C4-2B (cell line): Measurements from ENCODE around the gene ZBP1.

Experiments
- CTCF ChIP-seq: fragments of 450-650 bp; conservative IDR thresholded peaks from 2 replicates; pipeline ENCODE4 v1.5.1; 2017; ENCODE audit warnings: mild to moderate bottlenecking
- ZFX ChIP-seq: fragments of 450-650 bp; IDR thresholded peaks from 2 replicates; pipeline ENCODE4 v1.6.1; 2017

GRCh38 chr20:57627339-57627738, 7.1 kb upstream of the ZBP1 start:
- TF ChIP-seq CTCF (no peak), ZFX (no peak)
